Cortex of kidney (tissue), 1 donor: Measurements from ENCODE around the gene NUBP2.

Experiments used
- DNase-seq: peaks from one replicate; lab custom pipeline; 2025; lab: John Stamatoyannopoulos, UW

Gene NUBP2

GRCh38 chr16:1772362-1772907 lies 10.3 kb upstream of the NUBP2 start, which contains the start of gene EME2:
EME2 (plus strand) TSS chr16:1772810; CDS start chr16:1773228, 418 bp downstream.
- DNase-seq: no peak

GRCh38 chr16:1772908-1773702 lies 9.7 kb upstream of the NUBP2 start, which contains the start of gene MRPS34:
MRPS34 (minus strand) TSS chr16:1773134; CDS start chr16:1773119, 15 bp downstream.
- no peak for DNase-seq

- no peak for DNase-seq
Observed at GRCh38 chr16:1773703-1774447, 8.9 kb upstream of the NUBP2 start.

- DNase-seq: no peak
Observed at GRCh38 chr16:1774448-1774780, 8.3 kb upstream of the NUBP2 start.

DNA sequence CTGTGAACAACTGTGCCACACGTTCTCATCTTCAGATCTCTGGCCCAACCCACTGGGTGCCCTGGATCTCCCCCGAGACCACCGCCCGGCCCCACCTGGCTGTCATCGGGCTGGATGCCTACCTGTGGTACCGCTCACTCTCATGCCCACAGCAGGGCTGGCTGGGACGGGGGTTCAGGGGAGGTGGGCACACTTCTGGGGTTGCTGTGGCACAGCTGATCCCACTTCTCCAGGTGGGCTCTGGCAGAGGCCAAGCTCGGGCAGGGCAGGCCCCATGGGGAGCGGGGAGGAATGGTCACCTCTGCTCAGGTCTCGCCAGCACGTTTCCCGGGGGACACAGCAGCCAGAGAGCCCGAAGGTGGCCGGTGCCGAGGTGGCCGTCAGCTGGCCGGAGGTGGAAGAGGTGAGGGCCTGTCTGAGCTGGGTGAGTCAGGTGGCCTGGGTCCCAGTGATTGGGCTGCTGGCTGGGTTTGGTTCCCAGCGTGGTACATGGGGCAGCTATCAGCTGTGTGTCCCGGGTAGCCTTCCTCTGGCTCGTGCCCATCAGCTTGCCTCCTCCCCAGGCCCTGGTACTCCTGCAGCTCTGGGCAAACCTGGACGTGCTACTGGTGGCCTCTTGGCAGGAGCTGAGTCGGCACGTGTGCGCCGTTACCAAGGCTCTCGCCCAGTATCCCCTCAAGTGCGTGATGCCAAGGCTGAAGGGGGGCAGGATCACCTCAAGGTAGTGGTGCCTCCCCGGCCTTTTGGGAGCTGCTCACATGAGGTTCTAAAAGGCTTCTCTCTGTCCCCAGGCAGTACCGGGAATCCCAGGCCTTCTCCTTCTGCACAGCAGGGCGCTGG lies 7.5 kb upstream of the NUBP2 start:
- DNase-seq: no peak

DNA sequence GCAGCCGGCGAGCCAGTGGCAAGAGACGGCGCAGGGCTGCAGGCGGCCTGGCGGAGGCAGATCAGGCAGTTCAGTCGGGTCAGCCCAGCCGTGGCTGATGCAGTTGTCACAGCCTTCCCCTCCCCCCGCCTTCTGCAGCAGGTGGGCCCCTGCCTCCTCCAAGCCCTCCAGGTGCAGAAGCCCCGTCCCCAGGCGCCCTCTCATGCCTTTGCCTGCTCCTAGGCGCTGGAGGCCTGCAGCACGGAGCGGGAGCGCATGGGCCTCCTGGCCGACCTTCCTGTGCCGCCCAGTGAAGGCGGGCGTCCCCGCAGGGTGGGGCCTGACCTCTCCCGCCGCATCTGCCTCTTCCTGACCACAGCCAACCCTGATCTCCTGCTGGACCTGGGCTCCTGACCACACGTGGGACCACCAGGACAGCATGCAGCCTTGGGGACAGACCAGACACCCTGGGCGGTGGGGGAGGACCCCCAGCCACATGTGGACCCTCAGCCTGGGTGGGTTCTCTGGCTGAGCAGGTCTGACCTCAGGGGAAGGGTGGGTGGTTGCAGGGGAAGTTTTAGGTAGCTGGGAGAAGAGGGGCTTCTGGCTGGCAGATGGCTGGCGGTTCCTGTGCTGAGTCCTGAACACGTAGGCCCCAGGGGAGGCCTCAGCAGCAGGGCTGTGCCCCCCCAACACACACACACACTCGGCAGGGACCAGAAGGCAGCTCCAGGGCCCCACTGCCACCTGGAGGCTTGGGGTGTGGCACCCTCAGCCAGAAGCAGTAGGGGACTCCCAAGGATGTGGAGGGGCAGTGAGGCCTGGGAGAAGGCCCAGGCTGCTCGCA lies 6.7 kb upstream of the NUBP2 start:
- no peak for DNase-seq

DNA sequence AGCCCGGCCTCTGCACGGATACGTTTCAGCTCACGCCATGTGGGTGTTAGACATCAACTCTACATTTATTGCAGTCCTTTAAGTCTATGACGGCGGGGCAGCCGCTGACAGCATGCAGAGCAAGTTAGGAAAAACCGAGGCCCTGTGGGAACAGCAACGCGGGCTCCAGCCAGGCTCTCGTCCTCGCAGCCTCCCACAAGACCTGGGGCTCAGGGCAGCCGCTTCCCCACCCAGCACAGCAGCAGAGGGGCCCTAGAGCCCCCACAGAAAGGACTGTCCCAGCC lies 6.1 kb upstream of the NUBP2 start:
- DNase-seq: no peak

DNA sequence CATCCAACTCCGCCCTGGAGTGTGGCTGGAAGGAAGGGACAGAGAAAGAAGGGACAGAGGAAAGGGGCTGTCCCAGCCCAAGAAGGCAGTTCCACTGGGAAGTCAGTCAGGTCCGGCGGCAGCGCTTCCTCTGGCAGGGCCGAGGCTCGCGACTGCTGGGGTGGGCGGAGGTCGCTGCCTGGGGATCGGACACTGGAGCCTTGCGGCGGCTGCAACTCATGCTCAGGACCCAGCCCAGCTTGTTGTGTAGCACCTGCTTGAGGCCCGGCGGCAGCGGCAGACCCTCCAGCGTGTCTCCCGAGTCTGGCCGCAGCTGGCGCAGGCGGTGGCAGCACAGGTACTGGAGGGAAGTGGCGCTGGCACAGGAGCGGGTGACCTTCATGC lies 5.8 kb upstream of the NUBP2 start:
- DNase-seq: no peak

DNA sequence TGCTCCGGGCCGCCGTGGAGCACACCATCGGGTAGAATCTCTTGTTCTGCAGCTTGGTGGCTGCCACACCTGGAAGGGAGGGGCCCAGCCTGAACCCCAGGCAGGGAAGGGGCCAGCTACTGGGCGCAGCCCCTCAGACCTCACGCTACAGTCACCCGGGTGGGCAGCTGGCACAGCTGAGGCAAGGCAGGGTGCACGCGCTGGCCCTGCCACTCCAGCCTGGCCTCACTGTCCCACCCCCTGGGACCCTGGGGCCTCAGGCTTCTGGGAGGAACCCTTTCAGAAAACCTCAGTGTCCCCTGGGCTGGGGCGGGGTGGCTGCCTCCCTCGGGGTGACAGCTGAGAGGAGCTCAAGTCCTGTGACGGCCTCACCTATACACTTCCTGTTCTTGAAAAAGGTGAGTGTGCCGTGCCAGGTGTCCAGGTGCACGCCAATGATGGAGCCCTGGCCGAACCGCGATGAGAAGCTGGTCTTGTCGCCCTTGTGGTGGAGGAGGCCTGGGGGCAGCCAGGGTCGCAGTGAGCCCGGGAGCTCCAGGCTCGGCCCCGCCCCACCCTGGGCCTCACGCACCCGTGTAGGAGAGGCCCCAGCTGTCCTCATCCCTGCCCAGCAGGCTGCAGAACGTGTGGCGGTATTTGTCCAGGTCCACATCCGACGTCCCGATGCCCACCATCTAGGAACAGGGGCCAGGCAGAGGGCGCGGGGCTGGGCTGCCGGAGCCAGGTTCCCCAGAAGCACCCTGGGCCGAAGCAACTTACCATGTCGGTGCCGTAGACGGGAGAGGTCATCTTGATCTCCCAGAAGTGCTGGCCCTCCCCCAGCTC lies 5.2 kb upstream of the NUBP2 start:
- DNase-seq: no peak

DNA sequence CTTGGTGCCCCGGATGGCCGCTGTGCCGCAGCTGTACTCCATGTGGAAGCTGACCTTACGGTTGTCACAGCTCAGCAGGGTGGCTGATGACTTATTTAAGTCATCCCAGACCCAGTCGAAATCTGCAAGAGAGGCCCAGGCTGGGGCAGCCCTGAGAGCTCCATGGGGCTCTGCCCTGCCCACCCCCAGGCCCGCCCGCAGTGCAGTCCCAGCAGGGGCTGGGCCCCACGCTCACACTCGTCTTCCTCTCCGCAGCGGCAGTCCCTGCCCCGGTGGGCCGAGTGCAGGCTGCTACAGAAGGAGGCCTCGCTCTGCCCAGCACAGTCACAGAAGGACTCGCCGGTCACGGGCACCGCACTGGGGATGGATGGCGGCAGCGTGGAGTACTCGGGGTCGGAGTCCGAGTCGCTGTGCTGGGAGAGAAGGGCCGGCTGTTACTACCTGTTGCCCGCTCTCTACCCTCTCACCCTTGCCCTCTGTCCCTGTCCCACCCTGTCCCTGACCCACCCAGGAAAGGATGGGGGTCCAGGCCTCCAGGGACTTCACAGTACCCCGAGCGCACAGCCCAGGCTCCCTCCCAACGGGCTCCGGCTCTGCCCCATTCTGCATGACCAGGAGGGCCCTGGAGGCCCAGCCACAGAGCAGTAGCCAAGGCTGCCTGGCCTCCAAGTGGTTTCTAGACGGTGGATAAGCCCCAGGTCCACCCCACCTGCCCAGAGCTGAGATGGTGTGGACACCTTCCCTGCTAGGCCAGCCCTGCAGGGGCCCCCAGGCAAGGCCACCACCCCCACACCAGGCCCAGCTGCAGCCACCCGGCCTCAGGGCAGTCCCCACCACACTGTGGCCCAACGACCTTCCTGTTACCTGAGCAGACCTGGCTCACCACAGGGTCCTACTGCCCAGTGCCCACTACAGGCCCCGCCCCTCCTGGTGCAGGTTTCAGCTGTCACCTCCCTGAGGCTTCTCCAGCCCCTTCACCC lies 4.3 kb upstream of the NUBP2 start:
- DNase-seq: no peak

DNA sequence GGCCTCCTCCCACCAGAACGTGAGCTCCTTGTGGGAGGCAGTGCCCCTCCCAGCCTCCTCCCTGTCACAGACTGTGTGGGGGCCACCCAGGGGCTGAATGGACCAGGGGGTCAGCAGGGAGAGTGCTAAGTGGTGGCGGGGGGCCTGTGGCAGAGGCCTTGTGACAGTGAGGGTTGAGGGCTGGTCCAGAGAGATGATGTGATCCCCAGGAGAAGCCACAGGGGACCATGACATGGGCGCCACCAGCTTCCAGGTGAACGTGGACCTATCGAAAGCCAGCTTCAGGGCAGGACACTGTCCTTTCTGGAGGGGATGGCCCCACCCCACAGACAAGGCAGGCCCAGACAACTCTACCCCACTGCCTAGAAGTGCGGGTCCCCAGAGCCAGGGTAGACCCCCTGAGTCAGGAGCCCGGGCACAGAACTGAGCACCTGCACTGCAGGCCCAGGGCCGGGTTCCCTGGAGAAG lies 3.5 kb upstream of the NUBP2 start:
- DNase-seq: no peak

DNA sequence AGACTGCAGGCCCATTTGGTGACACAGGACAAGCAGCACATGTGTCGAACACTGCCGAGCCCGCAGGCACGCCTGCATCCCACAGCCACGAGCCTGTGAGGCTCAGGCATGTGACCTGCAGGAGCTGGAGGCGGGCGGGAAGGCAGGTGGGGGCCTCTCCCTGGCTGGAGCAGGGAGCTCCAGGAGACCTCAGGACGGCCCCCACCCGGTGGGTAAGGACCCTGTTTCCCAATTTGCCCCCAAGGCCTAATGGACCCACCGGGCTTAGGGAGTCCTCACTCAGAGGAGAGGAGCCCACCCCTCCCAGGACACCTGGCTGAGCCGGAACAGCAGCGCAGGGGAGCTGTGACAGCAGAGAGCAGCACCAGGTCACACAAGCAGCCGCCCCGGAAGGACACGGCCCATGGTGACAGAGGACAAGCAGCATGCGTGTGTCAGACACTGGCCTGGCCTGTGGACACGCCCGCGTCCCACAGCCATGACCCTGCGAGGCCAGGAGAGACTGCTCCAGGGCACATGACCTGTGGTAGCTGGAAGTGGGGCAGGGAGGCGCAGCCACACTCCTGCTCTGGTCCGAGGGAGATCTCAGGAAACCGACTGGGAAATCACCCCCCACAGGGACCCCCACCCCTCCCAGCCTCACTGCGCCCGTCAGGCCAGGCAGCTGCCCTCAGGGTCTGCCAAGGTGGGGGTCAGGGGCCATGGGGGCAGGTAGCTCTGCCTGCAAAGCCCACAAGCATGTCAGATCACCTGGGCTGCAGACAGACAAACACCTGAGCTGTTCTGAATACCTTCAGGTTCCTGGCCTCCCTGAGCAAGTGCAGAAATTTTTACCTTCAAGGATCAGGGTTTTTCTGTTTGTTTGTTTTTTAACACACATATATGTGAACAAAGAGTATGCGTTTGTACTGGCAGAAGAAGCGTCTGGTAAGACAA lies 2.8 kb upstream of the NUBP2 start:
- DNase-seq: no peak

DNA sequence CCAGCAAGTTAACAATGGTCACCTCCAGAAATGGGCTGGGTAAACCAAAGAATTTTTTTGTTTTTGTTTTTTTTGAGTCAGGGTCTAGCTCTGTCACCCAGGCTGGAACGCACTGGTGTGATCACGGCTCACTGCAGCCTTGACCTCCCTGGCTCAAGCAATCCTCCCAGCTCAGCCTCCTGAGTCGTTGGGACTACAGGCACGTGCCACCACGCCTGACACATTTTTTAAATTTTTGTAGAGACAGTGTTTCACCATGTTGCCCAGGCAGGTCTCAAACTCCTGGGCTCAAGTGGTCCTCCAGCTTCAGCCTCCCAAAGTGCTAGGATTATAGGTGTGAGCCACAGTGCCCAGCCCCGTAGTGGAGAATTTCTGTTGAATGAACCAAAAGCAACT lies 2.1 kb upstream of the NUBP2 start:
- no peak for DNase-seq

DNA sequence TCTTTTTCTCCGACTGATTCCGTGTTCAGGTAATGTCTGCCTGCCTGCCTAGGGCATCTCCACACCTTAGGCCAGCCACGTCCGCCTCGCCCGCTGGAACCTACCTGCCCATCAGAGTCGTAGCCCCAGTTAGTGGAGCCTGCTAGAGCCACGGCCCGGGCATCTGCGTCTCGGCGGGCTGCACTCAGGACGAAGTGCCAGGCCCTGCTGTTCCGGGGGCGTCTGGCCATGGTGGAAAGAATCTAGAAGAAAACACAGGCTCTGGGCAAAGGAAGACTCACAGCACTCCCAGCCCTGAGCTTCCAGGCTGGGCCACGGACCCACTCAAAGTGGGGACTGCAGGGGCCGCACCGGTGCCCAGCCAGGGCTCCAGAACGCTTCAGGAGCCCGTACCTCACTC lies 1.5 kb upstream of the NUBP2 start:
- DNase-seq: no peak

GRCh38 chr16:1781758-1782407 lies 877 bp upstream of the NUBP2 start:
- DNase-seq: no peak

GRCh38 chr16:1784977-1785845 lies 2.5 kb downstream of the NUBP2 start:
- DNase-seq: no peak

DNA sequence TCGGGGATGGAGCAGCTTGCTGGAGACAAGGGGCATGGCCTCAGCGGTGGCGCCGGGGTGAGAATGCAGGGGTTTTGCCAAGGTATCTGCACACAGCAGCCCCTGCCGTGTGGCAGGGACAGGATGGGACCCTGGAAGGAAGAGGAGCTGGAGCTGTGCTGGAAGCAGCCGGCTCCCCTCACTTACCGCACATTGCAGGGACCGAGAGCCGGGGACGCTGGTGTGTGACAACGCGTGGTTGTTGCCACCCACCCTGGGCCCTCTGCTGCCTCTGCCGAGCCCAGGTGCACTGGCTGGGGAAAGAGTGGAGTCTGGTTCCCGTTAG lies 3.0 kb downstream of the NUBP2 start:
- no peak for DNase-seq
